Upper lobe of left lung (tissue), 4 donors: ENCODE measurements around the gene CCDC159.

Experiments
- POLR2A ChIP-seq, 4 donors: fragments of 450-650 bp; IDR thresholded peaks; one replicate each; pipeline ENCODE4 v1.5.1; 2016 to 2017; ENCODE audit warnings: antibody characterized with exemption in 4 of 4, mild to moderate bottlenecking in 2 of 4
- POLR2AphosphoS5 ChIP-seq, 2 donors: sonication (generic); formaldehyde crosslinking; IDR thresholded peaks; one replicate each; pipeline ENCODE4 v1.5.1; 2017; ENCODE audit warnings: antibody characterized with exemption in 2 of 2
- TF ChIP-seq, protein P1 (sequence below), 6 experiments: fragments of 450-650 bp in 4 of 6; fragments of 200-600 bp in 2 of 6; sonication (generic) in 2 of 6; IDR thresholded peaks; one replicate each; pipeline ENCODE4 v1.5.1; 2016 to 2019; ENCODE audit warnings: antibody characterized with exemption in 6 of 6

- TF ChIP-seq, protein P1, sequence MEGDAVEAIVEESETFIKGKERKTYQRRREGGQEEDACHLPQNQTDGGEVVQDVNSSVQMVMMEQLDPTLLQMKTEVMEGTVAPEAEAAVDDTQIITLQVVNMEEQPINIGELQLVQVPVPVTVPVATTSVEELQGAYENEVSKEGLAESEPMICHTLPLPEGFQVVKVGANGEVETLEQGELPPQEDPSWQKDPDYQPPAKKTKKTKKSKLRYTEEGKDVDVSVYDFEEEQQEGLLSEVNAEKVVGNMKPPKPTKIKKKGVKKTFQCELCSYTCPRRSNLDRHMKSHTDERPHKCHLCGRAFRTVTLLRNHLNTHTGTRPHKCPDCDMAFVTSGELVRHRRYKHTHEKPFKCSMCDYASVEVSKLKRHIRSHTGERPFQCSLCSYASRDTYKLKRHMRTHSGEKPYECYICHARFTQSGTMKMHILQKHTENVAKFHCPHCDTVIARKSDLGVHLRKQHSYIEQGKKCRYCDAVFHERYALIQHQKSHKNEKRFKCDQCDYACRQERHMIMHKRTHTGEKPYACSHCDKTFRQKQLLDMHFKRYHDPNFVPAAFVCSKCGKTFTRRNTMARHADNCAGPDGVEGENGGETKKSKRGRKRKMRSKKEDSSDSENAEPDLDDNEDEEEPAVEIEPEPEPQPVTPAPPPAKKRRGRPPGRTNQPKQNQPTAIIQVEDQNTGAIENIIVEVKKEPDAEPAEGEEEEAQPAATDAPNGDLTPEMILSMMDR (IDR thresholded peaks at IDR 0.05), result no peak
- no peak for TF ChIP-seq POLR2A (IDR thresholded peaks at IDR 0.05)
- TF ChIP-seq POLR2AphosphoS5 (IDR thresholded peaks at IDR 0.05), result no peak
Measured at GRCh38 chr19:11322269-11323024, 23.9 kb upstream of the CCDC159 start.
